Cardiac septum (tissue), 1 donor: Measurements from ENCODE around the gene UFC1. TPM values are rescaled to one million over a fixed set of nuclear protein-coding genes. Genes with fewer than 3 reads are reported as not detected.
"Not testable (repeated sequence)": the region's sequence is repeated elsewhere in the genome, so short reads cannot be mapped to it uniquely, and the experiment has no call there.

Experiments
- DNase-seq: peaks from one replicate; pipeline ENCODE4 v3.0.0-alpha.2; 2020; ENCODE audit warnings: low spot score
- intact Hi-C: fragments of 100-400 bp; cut with DNase I; formaldehyde crosslinking; loops from one replicate; pipeline ENCODE4 v1.14.0; 2022
- long read RNA-seq: library from polyadenylated mRNA; unstranded; transcript quantifications from one replicate; pipeline ENCODE4 v2.0.0, GENCODE V29; 2021
- total RNA-seq: library from RNA; stranded (reverse); fragmentation: NEBNext Ultra II Directional; extraction: Animal tissue kit (Norgen Biotek cat#: 25700); gene quantifications from one replicate; pipeline ENCODE4 v1.2.1, GENCODE V29; 2021
- donor health status: DM: no; HTN: no; CAD: no.

The UFC1 gene
- 73.6 TPM for total RNA-seq
- long read RNA-seq, transcript UFC1-201 (6 exons, 1,114 nt): major isoform, 45 of 52 reads
- long read RNA-seq, partial matches to known transcripts: 1 of 52 reads
- long read RNA-seq, other reads (novel, unspliced or antisense): 4 of 52 reads

GRCh38 chr1:161153682-161154337 lies at the start of gene UFC1:
Gene UFC1, plus strand, starts transcription at chr1:161153978. Its CDS starts 20 bp downstream, at chr1:161153998.
- peak; percentile 90 for DNase-seq
- intact Hi-C loops: loop anchor here (5.0 kb wide), 1 partner anchor 37 kb away; the partner anchor contains the start of genes NIT1 and PFDN2

DNA sequence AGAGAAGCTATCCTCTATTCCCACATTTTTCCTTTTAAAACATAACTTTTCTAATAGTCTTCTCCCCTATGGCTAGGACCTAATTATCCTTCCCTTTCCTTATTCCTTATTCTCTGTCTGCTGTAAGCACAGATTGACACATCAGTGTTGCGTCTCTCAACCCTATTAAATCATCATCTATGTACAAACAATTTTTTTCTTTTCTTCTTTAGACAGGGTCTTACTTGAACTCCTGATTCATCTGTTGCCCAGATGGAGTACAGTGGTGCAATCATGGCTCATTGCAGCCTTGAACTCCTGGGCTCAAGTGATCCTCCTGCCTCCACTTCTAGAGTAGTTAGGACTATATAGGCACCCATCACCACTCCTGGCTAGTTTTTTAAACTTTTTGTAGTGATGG lies 47.3 kb upstream of the UFC1 start:
- DNase-seq: no peak
- intact Hi-C loops: no loop called here

DNA sequence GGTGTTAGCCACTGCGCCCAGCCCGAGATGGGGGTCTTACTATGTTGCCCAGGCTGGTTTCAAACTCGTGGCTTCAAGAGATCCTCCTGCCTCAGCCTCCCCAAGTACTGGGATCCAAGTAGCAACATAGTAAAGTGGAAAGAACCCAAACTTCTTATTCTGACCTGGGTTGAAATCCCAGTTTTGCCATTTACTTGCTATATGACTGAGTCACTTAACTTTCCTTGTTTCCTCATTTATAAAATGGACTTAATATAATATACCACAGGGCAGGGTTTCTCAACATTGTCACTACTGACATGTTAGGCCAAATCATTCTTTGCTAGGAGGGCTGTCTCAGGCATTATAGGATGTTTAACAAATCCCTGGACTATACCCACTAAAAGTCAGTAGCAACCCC lies 42.7 kb upstream of the UFC1 start:
- no peak for DNase-seq
- intact Hi-C loops: no loop called here

DNA sequence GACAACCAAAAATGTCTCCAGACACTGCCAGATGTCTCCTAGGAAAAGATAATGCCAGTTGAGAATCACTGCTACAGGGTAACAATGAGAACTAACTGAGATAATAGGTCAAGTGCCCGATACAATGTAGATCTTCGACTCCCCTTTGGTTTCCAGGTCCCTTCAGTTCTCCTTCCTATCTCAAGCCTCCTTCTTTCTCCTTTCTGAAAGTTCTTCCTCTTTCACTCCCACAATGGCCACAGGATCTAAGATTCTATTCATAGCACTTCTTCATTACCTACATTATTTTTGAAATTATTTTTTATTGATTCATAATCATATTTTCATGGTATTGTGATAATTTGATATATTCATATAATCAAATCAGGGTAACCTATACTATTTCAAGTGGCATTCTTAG lies 42.3 kb upstream of the UFC1 start:
- intact Hi-C loops: no loop called here
- DNase-seq: no peak

DNA sequence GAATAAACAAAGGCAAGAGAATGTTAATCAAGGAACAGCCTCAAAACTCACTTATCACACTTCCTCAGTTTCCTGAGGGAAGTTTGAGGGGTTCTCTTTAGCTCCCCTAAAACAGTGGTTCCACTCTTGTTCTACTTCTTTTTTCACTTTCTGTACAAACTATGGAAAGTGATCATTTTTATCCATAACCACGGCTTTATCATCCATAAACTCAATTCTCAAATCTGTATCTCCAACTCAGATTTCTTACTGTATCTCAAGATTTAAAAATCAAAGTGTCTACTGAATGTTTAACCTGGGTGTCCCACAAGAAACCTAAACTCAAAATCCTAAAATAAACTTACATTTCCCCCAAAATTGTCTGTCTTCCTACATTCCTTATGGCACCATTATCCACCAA lies 39.9 kb upstream of the UFC1 start:
- no peak for DNase-seq
- intact Hi-C loops: no loop called here

GRCh38 chr1:161114556-161114955 lies 39.2 kb upstream of the UFC1 start:
- DNase-seq: no peak
- intact Hi-C loops: no loop called here

GRCh38 chr1:161115132-161115711 lies 38.6 kb upstream of the UFC1 start:
- no peak for DNase-seq
- intact Hi-C loops: loop anchor here (5.0 kb wide), 1 partner anchor 37 kb away; the partner anchor contains the start of gene UFC1

GRCh38 chr1:161115961-161116360 lies 37.8 kb upstream of the UFC1 start:
- intact Hi-C loops: loop anchor here (5.0 kb wide), 1 partner anchor 36 kb away; the partner anchor contains the start of gene UFC1
- DNase-seq: not testable (repeated sequence)

- DNase-seq: peak; percentile 95
- intact Hi-C loops: loop anchor here (2.0 to 5.0 kb wide), 2 partner anchors 15 to 34 kb away; partner anchors contain the start of genes DEDD and UFC1
These were observed 35.8 kb upstream of the UFC1 start, which contains the start of the genes NIT1 and PFDN2 for GRCh38 chr1:161117759-161118581. Gene NIT1, plus strand, starts transcription at chr1:161118105. Its CDS starts 72 bp downstream, at chr1:161118177. Gene PFDN2, minus strand, starts transcription at chr1:161118037. Its CDS starts 11 bp downstream, at chr1:161118026.

DNA sequence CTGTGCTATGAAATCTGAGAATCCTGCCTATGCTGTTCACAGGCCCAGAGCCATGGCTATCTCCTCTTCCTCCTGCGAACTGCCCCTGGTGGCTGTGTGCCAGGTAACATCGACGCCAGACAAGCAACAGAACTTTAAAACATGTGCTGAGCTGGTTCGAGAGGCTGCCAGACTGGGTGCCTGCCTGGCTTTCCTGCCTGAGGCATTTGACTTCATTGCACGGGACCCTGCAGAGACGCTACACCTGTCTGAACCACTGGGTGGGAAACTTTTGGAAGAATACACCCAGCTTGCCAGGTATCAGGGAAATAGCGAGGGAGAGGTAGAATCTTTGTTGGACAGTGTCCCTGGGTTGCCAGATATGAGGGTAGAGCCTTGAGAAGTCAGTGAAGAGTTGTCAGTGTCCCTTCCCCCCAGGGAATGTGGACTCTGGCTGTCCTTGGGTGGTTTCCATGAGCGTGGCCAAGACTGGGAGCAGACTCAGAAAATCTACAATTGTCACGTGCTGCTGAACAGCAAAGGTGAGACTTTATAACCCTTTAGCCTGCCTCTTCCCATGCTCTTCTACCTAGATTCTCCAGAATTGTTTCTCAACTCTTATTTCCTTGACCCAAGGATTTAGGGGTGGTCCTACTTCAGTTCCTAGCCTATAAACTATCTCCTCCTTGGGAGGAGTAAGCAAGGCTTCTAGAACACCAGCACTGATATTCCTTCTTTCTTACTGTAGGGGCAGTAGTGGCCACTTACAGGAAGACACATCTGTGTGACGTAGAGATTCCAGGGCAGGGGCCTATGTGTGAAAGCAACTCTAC lies 34.5 kb upstream of the UFC1 start:
- DNase-seq: no peak
- intact Hi-C loops: loop anchor here (2.0 to 5.0 kb wide), 2 partner anchors 14 to 33 kb away; partner anchors contain the start of genes DEDD and UFC1

GRCh38 chr1:161121042-161121650 lies 32.6 kb upstream of the UFC1 start:
- DNase-seq: no peak

DNA sequence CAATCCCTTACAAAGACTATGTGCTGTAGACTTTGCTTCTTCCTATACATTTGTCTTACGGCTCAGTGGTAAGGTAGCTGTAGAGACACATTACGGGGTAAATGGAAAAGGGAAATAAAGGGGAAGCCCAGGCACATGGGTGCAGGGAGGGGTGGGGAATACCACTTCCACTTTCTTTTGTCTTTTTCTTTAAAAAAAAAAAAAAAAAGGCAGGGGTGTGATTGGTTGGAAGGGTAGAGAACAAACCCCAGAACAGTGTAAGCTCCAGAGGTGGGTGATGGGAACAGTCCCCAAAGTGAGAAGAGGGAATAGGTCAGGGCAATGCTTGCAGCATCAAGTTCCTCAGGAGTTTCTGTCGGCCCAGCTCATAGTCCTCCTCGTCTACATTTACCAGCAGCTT lies 31.9 kb upstream of the UFC1 start:
- intact Hi-C loops: no loop called here
- DNase-seq: no peak

More at GRCh38 chr1:161121042-161121650, 32.6 kb upstream of the UFC1 start:
- intact Hi-C loops: no loop called here

GRCh38 chr1:161122967-161123366 lies 30.8 kb upstream of the UFC1 start:
- no peak for DNase-seq
- intact Hi-C loops: no loop called here

DNA sequence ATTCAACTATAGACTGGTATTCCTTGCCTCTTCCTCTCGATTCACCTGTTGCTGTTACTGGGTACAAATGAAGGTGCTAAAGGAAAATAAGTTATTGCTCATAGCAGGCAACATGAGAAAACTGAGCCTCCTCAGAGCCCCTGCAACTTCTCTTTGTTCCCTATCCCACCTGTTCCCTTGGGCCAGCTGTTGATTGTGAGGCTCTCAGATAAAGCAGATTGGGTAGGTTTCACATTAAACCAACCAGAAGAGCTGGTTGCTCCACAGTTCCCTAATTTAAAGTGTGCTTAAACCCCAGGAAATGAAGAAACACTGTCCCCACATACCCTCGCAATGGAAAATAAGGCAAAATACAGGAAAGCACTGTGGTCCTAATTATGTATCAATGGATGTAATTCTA lies 26.1 kb upstream of the UFC1 start:
- no peak for DNase-seq
- intact Hi-C loops: no loop called here

GRCh38 chr1:161128591-161129420 lies 25.0 kb upstream of the UFC1 start:
- intact Hi-C loops: no loop called here
- DNase-seq: no peak

GRCh38 chr1:161130266-161130665 lies 23.5 kb upstream of the UFC1 start:
- intact Hi-C loops: loop anchor here (10.0 kb wide), 1 partner anchor 135 kb away; no protein-coding TSS in a partner anchor
- no peak for DNase-seq
